Measurements from ENCODE around the gene TMEM129. TPM values are rescaled to one million over a fixed set of nuclear protein-coding genes. Genes with fewer than 3 reads are reported as not detected.

Gene TMEM129
- total and polyA plus RNA-seq, 8 donors, result 24.3 to 41.1 (median 29.0) TPM

DNA sequence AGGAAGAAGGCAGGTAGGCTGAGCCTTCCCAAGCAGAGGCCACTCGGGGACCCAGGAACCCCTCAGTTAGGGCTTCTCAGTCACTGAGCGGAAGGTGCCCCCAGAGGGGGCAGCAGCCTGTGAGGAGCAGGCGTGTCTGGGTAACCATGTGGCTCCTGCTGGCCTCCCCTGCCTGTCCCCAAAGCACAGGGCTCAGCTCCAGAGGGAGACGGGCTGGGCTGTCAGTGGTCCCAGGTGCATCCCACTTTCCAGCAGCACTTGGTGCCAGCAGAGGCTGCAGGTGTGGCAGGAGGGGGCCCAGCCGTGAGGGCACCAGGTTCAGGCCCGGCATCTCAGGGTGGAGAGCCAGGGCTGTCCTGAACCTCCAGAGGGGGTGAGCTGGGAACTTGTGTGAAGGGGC lies 22.9 kb upstream of the TMEM129 start:
- no peak for DNase-seq
- H3K4me3 ChIP-seq, result no peak overlapping the region
- TF ChIP-seq, protein P1, sequence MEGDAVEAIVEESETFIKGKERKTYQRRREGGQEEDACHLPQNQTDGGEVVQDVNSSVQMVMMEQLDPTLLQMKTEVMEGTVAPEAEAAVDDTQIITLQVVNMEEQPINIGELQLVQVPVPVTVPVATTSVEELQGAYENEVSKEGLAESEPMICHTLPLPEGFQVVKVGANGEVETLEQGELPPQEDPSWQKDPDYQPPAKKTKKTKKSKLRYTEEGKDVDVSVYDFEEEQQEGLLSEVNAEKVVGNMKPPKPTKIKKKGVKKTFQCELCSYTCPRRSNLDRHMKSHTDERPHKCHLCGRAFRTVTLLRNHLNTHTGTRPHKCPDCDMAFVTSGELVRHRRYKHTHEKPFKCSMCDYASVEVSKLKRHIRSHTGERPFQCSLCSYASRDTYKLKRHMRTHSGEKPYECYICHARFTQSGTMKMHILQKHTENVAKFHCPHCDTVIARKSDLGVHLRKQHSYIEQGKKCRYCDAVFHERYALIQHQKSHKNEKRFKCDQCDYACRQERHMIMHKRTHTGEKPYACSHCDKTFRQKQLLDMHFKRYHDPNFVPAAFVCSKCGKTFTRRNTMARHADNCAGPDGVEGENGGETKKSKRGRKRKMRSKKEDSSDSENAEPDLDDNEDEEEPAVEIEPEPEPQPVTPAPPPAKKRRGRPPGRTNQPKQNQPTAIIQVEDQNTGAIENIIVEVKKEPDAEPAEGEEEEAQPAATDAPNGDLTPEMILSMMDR (IDR thresholded peaks at IDR 0.05), result no peak
- intact Hi-C loops (cut with DNase I), result loop anchor here in 1 of 2 donors (10.0 kb wide), 1 partner anchor 151 kb away; no protein-coding TSS in a partner anchor
- peaks cover 0 to 64% of the 10 kb centered on the region in 2 donors for H3K36me3 ChIP-seq
- H3K9me3 ChIP-seq, result peaks cover 0 to under 1% of the 10 kb centered on the region in 2 donors
- H3K27ac ChIP-seq, result no peak overlapping the region
- ATAC-seq, result no peak
- peaks cover 0 to 5% of the 10 kb centered on the region in 2 donors for H3K4me1 ChIP-seq
- peaks cover 0 to 19% of the 10 kb centered on the region in 2 donors for H3K27me3 ChIP-seq

DNA sequence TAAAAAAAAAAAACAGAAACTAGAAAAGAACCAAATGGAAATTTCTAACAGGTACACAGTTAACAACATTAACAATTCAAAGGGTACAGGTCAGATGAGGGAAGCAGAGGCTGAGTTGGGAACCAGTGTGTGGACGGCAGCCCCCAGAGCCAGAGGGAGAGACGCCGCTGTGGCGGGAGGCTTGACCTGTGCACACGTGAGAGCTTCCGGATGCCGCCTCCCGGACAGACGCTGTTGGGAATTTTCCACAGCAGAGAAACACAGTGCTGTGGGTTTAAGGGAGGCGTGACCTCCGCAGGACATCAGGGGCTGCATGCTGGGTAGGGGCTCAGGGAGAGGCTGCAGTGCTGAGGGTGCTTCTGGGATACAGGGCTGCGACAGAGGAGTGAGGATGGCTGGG lies 22.4 kb upstream of the TMEM129 start:
- TF ChIP-seq, protein P1 (IDR thresholded peaks at IDR 0.05), result no peak
- Histone ChIP-seq H3K4me1 (peaks cover 0 to 3% of the 10 kb centered on the region in 2 donors), H3K27ac (no peak overlapping the region), H3K4me3 (no peak overlapping the region), H3K9me3 (peaks cover 0 to 4% of the 10 kb centered on the region in 2 donors), H3K27me3 (peaks cover 0 to 16% of the 10 kb centered on the region in 2 donors), H3K36me3 (peaks cover 0 to 68% of the 10 kb centered on the region in 2 donors)
- DNase-seq, result no peak
- intact Hi-C loops (cut with DNase I), result loop anchor here in 1 of 2 donors (10.0 kb wide), 1 partner anchor 151 kb away; no protein-coding TSS in a partner anchor
- no peak for ATAC-seq

DNA sequence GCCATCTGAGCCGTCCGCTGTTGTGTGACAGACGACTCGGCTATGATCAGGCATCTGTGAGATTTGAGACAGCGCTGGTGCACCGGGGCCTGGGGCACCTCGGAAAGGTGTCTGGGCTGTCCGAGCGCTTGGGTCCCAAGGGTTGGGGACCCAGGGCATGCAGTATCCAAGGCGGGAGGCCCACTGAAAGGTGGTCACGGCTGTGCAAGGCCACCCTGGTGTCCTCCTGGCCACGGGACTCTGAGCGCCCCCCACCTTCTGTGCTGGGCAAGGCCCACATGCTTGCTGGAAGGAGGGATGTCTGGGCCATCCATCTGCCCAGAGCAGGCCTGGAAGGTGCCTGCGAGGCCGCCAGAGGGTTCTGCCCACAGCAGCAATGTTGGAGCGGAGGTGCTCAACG lies 20.1 kb upstream of the TMEM129 start:
- Histone ChIP-seq H3K36me3 (peaks cover 0 to 91% of the 10 kb centered on the region in 2 donors), H3K4me1 (no peaks in the 10 kb centered on the region), H3K9me3 (peaks cover 0 to 22% of the 10 kb centered on the region in 2 donors), H3K27ac (no peak overlapping the region), H3K4me3 (no peak overlapping the region), H3K27me3 (peaks cover 0 to 1% of the 10 kb centered on the region in 2 donors)
- intact Hi-C loops (cut with DNase I), result loop anchor here in 1 of 2 donors (10.0 kb wide), 1 partner anchor 154 kb away; no protein-coding TSS in a partner anchor
- TF ChIP-seq, protein P1 (IDR thresholded peaks at IDR 0.05), result no peak
- no peak for DNase-seq
- no peak for ATAC-seq

DNA sequence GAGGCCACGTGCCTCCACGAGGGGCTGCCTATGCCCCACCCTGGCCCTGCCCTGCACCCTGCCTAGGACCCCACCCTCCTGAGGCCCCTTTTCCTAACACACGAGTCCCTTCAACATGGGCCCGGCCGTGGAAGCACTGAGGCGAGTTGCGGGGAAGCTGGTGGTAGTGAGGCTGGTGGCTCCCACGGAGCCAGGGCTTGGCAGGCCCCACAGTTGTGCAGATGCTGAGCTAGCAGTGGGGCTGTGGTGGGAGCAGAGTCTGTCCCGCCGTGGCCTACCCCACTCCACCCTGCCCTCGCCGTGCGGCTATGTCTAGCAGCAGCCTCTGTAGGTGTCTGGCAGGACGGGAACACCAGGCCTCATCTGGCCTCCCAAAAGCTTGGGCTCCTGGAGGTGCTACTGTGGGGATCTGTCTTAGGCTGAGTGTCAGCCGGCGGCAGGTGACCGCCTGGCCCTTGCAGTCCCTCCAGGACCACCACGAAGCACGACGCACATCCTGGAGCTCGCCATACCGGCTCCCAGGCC lies 19.0 kb upstream of the TMEM129 start:
- peaks cover 0 to 22% of the 10 kb centered on the region in 2 donors for H3K9me3 ChIP-seq
- ATAC-seq (no peak), DNase-seq (no peak)
- no peak overlapping the region for H3K27ac ChIP-seq
- TF ChIP-seq, protein P1 (IDR thresholded peaks at IDR 0.05), result no peak
- H3K27me3 ChIP-seq, result no peaks in the 10 kb centered on the region
- intact Hi-C loops (cut with DNase I), result loop anchor here in 1 of 2 donors (10.0 kb wide), 1 partner anchor 155 kb away; no protein-coding TSS in a partner anchor
- H3K4me3 ChIP-seq, result no peak overlapping the region
- no peaks in the 10 kb centered on the region for H3K4me1 ChIP-seq
- H3K36me3 ChIP-seq, result peaks cover 0 to 100% of the 10 kb centered on the region in 2 donors

DNA sequence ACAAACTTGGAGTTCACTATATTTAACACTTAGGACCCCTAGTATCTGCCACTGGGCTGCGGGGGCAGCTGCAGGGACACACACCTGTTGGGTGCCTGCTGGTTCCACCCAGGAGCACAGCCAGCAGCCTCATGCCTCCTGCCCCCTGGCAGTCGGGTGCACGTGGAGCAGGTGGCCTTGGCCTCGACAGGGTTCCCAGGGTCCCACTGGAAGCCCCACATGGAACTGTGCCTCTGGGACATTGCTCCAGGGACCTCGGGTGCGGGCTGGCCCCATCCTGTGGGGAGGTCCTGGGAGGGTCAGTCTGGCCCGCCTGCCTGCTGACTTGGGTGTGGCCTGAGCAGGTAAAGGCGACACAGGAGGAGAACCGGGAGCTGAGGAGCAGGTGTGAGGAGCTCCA lies 18.2 kb upstream of the TMEM129 start:
- intact Hi-C loops (cut with DNase I), result no loop called here
- ATAC-seq (no peak), DNase-seq (no peak)
- Histone ChIP-seq H3K27ac (no peak overlapping the region), H3K36me3 (peaks cover 0 to 100% of the 10 kb centered on the region in 2 donors), H3K4me3 (no peak overlapping the region), H3K9me3 (peaks cover 0 to 22% of the 10 kb centered on the region in 2 donors), H3K4me1 (no peaks in the 10 kb centered on the region), H3K27me3 (no peaks in the 10 kb centered on the region)
- TF ChIP-seq, protein P1 (IDR thresholded peaks at IDR 0.05), result no peak

Data from left lung (tissue), 10 donors.